GM21447 (cell line): ENCODE data around the gene ESR1.

Source experiments
- ATAC-seq: cut with Tn5 transposase; IDR thresholded peaks from one replicate; pipeline ENCODE4 v1.9.1; 2021; ENCODE audit not compliant: unreplicated experiment

The ESR1 gene

DNA sequence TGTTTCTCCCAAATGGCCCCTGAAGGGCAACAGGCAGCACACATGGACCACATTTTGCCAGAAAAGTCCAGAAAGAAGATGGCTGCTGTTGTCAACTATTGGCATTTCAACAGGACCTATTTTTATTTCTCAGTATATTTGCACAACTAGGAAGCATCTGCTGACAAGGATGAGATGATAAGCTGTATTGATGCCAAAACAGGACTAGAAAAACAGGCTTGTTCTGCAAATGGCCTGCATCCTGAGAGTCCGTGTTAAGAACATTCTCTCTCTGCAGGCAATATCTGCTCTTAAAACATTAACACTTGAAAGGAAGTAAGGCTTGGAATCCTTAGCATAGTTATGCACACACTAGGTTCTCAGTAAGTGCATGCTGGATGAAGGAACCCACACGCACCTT, 283.7 kb downstream of the ESR1 start:
- ATAC-seq, result no peak

DNA sequence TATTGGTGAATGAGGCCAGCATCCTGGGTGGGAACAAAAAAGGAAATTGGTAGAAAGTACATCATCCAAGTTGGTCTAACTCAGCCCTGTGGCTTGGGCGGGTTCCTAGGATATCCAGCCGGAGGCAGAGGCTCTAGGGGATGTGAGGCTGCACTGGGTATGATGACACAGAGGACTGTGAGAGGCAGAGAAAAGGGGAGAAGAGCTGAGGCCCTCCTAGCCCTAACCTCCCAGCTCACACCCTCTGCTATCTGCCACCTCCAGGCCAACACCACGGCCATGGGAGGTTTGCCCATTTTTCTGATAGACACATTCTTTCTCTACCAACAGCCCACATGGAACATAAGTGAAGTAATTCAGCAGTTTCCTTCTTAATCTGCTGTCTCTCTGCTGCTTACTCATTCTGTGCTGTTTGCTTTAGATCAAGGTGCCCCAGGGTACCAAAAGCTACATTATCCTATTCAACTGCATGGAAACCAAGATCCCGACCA, 284.4 kb downstream of the ESR1 start:
- ATAC-seq, result no peak

DNA sequence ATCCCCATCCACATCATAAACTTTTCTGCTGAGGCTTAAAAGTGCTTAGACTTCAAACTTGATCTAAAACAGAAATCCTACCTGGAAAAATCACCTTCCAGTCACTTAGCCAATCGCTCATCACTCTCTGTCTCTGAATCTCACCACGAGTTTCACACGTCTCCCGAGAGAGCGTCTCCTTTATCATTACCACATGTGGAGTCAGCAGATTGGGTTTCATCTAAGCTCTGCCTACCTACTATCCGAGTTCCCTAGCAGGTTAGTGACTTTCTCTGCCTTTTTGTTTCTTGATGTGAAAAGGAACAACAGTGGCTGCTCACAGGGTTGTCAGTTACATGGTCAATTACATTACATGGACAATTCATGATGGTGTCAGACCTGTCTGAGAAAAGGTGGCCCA, 286.2 kb downstream of the ESR1 start:
- no peak for ATAC-seq

DNA sequence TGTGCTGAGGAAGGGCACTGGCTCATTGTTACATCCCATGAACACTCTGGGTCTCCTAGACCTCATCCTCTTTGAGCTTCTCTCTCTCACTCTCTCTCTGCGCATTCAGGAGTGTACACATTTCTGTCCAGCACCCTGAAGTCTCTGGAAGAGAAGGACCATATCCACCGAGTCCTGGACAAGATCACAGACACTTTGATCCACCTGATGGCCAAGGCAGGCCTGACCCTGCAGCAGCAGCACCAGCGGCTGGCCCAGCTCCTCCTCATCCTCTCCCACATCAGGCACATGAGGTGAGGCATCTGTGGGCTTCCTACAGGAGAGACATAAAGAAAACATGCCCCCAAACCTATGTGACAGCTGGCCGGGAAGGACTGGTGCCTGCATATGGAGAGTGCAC, 286.8 kb downstream of the ESR1 start:
- no peak for ATAC-seq

- no peak for ATAC-seq
Observed at GRCh38 chr6:152094992-152095592, 287.6 kb downstream of the ESR1 start.

DNA sequence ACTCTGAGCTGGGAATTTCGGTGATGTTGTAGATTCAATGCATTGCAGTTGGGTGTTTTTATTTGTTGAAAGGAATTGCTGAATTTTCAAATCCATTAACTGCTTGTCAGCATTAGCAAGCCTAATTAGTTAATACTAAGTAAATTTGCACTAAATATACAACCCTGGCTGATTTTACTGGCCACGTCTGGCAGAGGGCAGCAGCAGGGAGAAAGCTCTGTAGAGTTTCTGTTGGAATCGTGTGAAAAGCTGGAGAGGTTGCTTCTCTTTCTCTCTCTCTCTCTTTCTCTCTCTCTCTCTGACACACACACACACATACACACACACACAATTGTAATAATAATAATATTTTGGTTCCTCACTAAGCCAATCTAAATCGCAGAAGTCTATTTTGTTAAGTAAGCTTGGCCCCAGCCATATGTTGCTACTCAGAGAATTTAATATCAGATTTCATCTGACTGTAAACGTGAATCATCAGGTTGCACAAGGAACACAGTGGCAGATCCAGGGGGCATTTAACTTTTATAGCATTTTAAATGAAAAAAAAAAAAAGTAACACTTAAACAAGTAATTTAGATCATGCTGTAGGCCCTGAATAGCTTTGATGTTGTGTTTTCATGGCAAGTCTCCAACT, 289.5 kb downstream of the ESR1 start:
- no peak for ATAC-seq

DNA sequence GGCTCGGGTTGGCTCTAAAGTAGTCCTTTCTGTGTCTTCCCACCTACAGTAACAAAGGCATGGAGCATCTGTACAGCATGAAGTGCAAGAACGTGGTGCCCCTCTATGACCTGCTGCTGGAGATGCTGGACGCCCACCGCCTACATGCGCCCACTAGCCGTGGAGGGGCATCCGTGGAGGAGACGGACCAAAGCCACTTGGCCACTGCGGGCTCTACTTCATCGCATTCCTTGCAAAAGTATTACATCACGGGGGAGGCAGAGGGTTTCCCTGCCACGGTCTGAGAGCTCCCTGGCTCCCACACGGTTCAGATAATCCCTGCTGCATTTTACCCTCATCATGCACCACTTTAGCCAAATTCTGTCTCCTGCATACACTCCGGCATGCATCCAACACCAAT, 291.2 kb downstream of the ESR1 start:
- ATAC-seq, result no peak

DNA sequence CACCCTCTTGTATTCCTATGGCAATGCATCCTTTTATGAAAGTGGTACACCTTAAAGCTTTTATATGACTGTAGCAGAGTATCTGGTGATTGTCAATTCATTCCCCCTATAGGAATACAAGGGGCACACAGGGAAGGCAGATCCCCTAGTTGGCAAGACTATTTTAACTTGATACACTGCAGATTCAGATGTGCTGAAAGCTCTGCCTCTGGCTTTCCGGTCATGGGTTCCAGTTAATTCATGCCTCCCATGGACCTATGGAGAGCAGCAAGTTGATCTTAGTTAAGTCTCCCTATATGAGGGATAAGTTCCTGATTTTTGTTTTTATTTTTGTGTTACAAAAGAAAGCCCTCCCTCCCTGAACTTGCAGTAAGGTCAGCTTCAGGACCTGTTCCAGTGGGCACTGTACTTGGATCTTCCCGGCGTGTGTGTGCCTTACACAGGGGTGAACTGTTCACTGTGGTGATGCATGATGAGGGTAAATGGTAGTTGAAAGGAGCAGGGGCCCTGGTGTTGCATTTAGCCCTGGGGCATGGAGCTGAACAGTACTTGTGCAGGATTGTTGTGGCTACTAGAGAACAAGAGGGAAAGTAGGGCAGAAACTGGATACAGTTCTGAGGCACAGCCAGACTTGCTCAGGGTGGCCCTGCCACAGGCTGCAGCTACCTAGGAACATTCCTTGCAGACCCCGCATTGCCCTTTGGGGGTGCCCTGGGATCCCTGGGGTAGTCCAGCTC, 292.1 kb downstream of the ESR1 start:
- ATAC-seq, result no peak

DNA sequence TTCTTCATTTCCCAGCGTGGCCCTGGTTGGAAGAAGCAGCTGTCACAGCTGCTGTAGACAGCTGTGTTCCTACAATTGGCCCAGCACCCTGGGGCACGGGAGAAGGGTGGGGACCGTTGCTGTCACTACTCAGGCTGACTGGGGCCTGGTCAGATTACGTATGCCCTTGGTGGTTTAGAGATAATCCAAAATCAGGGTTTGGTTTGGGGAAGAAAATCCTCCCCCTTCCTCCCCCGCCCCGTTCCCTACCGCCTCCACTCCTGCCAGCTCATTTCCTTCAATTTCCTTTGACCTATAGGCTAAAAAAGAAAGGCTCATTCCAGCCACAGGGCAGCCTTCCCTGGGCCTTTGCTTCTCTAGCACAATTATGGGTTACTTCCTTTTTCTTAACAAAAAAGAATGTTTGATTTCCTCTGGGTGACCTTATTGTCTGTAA, 292.7 kb downstream of the ESR1 start:
- no peak for ATAC-seq

- ATAC-seq, result no peak
Observed at GRCh38 chr6:152107973-152108372, 300.5 kb downstream of the ESR1 start.

GRCh38 chr6:152110886-152111820, 303.7 kb downstream of the ESR1 start:
- ATAC-seq, result no peak

DNA sequence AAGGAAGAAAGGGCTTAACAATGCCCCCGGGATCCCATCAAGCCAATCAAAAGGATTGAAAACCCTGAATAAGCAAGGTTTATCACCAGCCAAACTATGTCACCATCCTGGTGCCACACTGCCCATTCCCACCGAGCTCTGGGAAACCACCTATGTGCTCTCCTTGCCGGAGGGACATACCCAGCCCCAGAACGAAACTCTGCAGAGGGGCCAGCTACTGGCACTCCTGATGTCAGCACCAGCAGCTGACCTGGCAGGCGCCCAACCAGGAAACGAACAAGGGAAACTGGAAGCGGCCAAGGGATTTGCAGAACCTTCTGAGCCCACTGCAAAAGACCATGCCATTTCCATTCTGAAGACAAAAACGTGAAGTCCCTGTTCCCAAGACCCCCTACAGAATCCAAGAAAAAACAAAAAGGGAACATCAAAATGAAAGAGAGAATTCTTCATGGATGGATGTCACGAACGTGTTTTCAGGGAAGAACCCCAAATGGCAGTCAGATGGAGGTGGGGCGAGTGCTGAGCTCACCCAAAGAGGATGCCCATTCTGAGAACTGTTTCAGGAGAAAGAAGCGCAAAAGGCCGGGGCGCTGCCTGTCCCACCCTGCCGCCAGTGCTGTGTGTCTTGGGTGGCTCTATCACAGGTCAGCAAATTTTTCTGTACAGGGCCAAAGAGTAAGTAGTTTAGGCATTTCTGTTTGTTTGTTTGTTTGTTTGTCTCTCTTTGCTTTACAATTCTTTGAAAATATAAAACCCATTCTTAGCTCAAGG, 305.2 kb downstream of the ESR1 start:
- no peak for ATAC-seq

GRCh38 chr6:152117156-152118133, 310.0 kb downstream of the ESR1 start:
- peak; percentile 83 for ATAC-seq

DNA sequence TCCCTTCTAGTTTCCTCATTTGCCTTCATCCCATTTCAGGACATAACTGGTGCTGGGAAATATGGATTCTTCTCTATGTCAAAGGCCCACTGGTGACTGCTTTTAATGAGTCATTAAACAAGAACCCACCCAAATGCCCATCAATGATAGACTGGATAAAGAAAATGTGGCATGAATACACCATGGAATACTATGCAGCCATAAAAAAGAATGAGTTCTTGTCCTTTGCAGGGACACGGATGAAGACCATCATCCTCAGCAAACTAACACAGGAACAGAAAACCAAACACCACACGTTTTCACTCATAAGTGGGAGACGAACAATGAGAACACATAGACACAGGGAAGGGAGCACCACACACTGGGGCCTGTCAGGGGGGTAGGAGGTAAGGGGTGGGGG, 310.7 kb downstream of the ESR1 start:
- no peak for ATAC-seq

DNA sequence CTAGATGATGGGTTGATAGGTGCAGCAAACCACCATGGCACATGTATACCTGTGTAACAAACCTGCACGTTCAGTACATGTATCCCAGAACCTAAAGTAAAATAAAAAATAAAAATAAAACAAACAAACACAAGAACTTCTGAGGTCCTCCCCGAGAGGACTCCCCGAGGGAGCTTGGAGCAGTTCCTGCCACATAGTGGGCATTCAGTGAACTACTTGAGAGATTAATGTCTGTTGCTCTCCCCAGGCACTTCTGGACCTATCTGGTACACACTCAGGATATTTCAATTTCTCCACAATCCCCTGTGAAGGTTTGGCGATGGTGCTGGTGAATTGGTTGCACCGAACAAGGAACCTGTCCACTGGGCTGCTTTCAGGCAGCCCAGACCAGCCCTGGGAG, 311.2 kb downstream of the ESR1 start:
- ATAC-seq, result no peak

- no peak for ATAC-seq
Observed at GRCh38 chr6:152119831-152120230, 312.3 kb downstream of the ESR1 start.

- no peak for ATAC-seq
Observed at GRCh38 chr6:152121910-152122309, 314.4 kb downstream of the ESR1 start.

GRCh38 chr6:152122434-152122833, 315.0 kb downstream of the ESR1 start:
- no peak for ATAC-seq

- no peak for ATAC-seq
Observed at GRCh38 chr6:152123076-152123475, 315.6 kb downstream of the ESR1 start.
